ENCODE measurements around the gene SYCE3.

DNA sequence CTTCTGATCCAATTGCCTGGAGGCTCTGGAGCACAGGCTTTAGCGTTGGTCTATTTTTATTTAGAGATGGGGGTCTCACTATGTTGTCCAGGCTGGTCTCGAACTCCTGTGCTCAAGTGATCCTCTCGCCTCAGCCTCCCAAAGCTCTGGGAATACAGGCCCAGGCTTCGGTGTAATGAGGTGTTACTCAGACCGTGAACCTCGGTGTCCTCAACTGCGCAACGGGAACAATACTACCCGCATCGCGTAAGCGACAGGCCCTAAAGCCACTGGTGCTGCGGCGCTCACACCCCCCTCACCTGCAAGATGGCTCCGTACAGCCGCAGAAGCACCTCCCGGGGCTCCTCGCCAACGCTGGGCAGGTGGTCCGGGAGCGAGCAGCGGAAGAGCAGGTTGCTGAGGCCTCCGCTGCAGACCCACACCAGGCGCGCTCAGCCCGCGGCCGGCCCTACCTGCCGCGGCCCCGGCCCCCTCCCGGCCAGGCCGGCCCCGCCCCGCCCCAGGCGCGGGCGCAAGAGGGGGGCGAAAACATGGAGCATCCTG is 19.3 kb upstream of the SYCE3 start:
- TF ChIP-seq, protein P1, sequence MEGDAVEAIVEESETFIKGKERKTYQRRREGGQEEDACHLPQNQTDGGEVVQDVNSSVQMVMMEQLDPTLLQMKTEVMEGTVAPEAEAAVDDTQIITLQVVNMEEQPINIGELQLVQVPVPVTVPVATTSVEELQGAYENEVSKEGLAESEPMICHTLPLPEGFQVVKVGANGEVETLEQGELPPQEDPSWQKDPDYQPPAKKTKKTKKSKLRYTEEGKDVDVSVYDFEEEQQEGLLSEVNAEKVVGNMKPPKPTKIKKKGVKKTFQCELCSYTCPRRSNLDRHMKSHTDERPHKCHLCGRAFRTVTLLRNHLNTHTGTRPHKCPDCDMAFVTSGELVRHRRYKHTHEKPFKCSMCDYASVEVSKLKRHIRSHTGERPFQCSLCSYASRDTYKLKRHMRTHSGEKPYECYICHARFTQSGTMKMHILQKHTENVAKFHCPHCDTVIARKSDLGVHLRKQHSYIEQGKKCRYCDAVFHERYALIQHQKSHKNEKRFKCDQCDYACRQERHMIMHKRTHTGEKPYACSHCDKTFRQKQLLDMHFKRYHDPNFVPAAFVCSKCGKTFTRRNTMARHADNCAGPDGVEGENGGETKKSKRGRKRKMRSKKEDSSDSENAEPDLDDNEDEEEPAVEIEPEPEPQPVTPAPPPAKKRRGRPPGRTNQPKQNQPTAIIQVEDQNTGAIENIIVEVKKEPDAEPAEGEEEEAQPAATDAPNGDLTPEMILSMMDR (conservative IDR thresholded peaks at IDR 0.05 in 1 of 2, IDR thresholded peaks at IDR 0.05 in 1 of 2; ENCODE audit: extremely low read depth in 1 of 2, insufficient read depth in 1 of 2, low read depth in 1 of 2, low read length in 2 of 2) = no peak
- no peak for TF ChIP-seq EZH2 (IDR thresholded peaks at IDR 0.05; ENCODE audit: borderline replicate concordance, low read length)

Data from mammary epithelial cell (primary cell).